GM12878 (cell line): Measurements from ENCODE around the gene FARS2. TPM values are rescaled to one million over a fixed set of nuclear protein-coding genes. Genes with fewer than 3 reads are reported as not detected.

ENCODE experiments used
- ATAC-seq: fragments of 200-7000 bp; cut with Tn5 transposase; 3 replicates; pipeline ENCODE4 v1.9.1; 2020; ENCODE audit warnings: mild to moderate bottlenecking, moderate library complexity
- BruUV-seq: library from RNA; stranded (reverse); fragments of 400-500 nt; replicated peaks from 2 replicates; lab custom pipeline; 2021; lab: Mats Ljungman, UMichigan
- CTCF ChIA-PET: fragments of 300-600 bp; sonication (Branson Sonifier 250); formaldehyde crosslinking; extraction: SDS; loops from one replicate; lab custom pipeline; 2021; ENCODE audit warnings: inconsistent platforms; lab: Yijun Ruan, JAX
- POLR2A ChIA-PET: fragments of 350-600 bp; formaldehyde crosslinking; extraction: SDS; loops from one replicate; lab custom pipeline; 2021; ENCODE audit warnings: inconsistent platforms; lab: Charles Lee
- RAD21 ChIA-PET: fragments of 300-600 bp; sonication (Branson Sonifier 250); formaldehyde crosslinking; loops from one replicate; lab custom pipeline; 2023; ENCODE audit warnings: antibody characterized with exemption; ENCODE audit not compliant: unreplicated experiment; lab: Charles Lee
- SMC1A ChIA-PET: fragments of 300-600 bp; sonication (Branson Sonifier 250); formaldehyde crosslinking; loops from one replicate; lab custom pipeline; 2023; ENCODE audit not compliant: unreplicated experiment, uncharacterized antibody; lab: Charles Lee
- DNase-seq: peaks from one replicate; pipeline ENCODE4 v3.0.0-alpha.2; 2011; ENCODE audit warnings: low read depth, low spot score
- FAIRE-seq: peaks from 3 replicates; lab custom pipeline; 2011; peaks lifted over from hg19 to GRCh38; lab: Jason Lieb, UNC
- H2AFZ ChIP-seq: 2 replicates; pipeline ENCODE4 v1.6.0; 2011; ENCODE audit warnings: low read depth, low read length, control low read depth; ENCODE audit not compliant: control insufficient read depth
- H3K27ac ChIP-seq: 2 replicates; pipeline ENCODE4 v1.5.1; 2011; ENCODE audit warnings: control low read depth; ENCODE audit not compliant: control insufficient read depth, insufficient read depth
- H3K27me3 ChIP-seq, 2 experiments: replicated peaks in 1 of 2; 2 replicates each; pipeline versions ENCODE4 v1.6.0 to v1.6.1; 2011; ENCODE audit warnings: low read length in 1 of 2; ENCODE audit not compliant: control insufficient read depth in 2 of 2, insufficient read depth in 2 of 2
- H3K36me3 ChIP-seq, 2 experiments: 2 replicates each; pipeline ENCODE4 v1.5.1; 2011; ENCODE audit warnings: low read length in 1 of 2; ENCODE audit not compliant: control insufficient read depth in 2 of 2, insufficient read depth in 2 of 2
- H3K4me1 ChIP-seq: 2 replicates; pipeline ENCODE4 v1.6.1; 2011; ENCODE audit warnings: mild to moderate bottlenecking, low read length, moderate library complexity, mixed read lengths; ENCODE audit not compliant: control insufficient read depth, insufficient read depth
- H3K4me2 ChIP-seq: 2 replicates; pipeline ENCODE4 v1.6.0; 2011; ENCODE audit warnings: control low read depth; ENCODE audit not compliant: control insufficient read depth, insufficient read depth
- H3K4me3 ChIP-seq: fragments of 200-600 bp; sonication (generic); 2 replicates; pipeline ENCODE4 v1.5.1; 2016
- H3K79me2 ChIP-seq: 2 replicates; pipeline ENCODE4 v1.6.0; 2011; ENCODE audit warnings: low read length; ENCODE audit not compliant: control insufficient read depth, insufficient read depth
- H3K9ac ChIP-seq: 2 replicates; pipeline ENCODE4 v1.8.0; 2011; ENCODE audit warnings: low read length, control low read depth, mixed read lengths; ENCODE audit not compliant: control insufficient read depth, insufficient read depth
- H3K9me3 ChIP-seq: replicated peaks from 3 replicates; pipeline ENCODE4 v1.5.1; 2011; ENCODE audit warnings: mild to moderate bottlenecking, low read length; ENCODE audit not compliant: control insufficient read depth, insufficient read depth
- H4K20me1 ChIP-seq: 2 replicates; pipeline ENCODE4 v1.6.0; 2011; ENCODE audit not compliant: control insufficient read depth, insufficient read depth
- BHLHE40 ChIP-seq, 2 experiments: fragments of 450-650 bp in 1 of 2; IDR thresholded peaks; 2 replicates each; pipeline ENCODE4 v1.6.1; 2011 to 2017; ENCODE audit warnings: low read depth in 2 of 2, borderline replicate concordance in 1 of 2, improper control_type of control experiment in 1 of 2, low read length in 1 of 2, mild to moderate bottlenecking in 1 of 2
- CBX5 ChIP-seq: sonication (generic); IDR thresholded peaks from 2 replicates; pipeline ENCODE4 v1.6.1; 2016; ENCODE audit warnings: low read depth, moderate library complexity, mild to moderate bottlenecking, inconsistent platforms
- CHD2 ChIP-seq: IDR thresholded peaks from 2 replicates; pipeline ENCODE4 v1.6.1; 2011; ENCODE audit warnings: low read depth, low read length, improper control_type of control experiment, borderline replicate concordance
- EED ChIP-seq: sonication (generic); IDR thresholded peaks from 2 replicates; pipeline ENCODE4 v1.6.1; 2016; ENCODE audit warnings: antibody characterized with exemption, low read depth
- ETV6 ChIP-seq, 2 experiments: fragments of 450-650 bp in 1 of 2; IDR thresholded peaks in 1 of 2; conservative IDR thresholded peaks in 1 of 2; 2 replicates each; pipeline ENCODE4 v1.6.1; 2014; ENCODE audit warnings: antibody characterized with exemption in 1 of 2, borderline replicate concordance in 1 of 2, low read depth in 1 of 2, mild to moderate bottlenecking in 1 of 2, moderate library complexity in 1 of 2
- POU2F2 ChIP-seq: IDR thresholded peaks from 3 replicates; pipeline ENCODE4 v1.6.1; 2011; ENCODE audit warnings: low read depth, mild to moderate bottlenecking, low read length, borderline replicate concordance
- RELA ChIP-seq: fragments of 450-650 bp; IDR thresholded peaks from 2 replicates; pipeline ENCODE4 v1.8.0; 2014; ENCODE audit warnings: borderline replicate concordance; ENCODE audit not compliant: partially characterized antibody
- SIX5 ChIP-seq: IDR thresholded peaks from 2 replicates; pipeline ENCODE4 v1.6.1; 2011; ENCODE audit warnings: mild to moderate bottlenecking, low read depth, low read length, moderate library complexity; ENCODE audit not compliant: severe bottlenecking
- SMARCA5 ChIP-seq: fragments of 450-650 bp; IDR thresholded peaks from 2 replicates; pipeline ENCODE4 v1.6.1; 2017; ENCODE audit warnings: mild to moderate bottlenecking
- WGBS: methylation state at CpG from one replicate; pipeline ENCODE4 v1.1.6; 2016; ENCODE audit warnings: low lambda C conversion rate; ENCODE audit not compliant: insufficient replicate concordance, insufficient coverage; ENCODE audit errors: missing lambda C conversion rate; 5-methylcytosine and 5-hydroxymethylcytosine counted together
- in situ Hi-C: fragments of 300-500 bp; cut with MboI; formaldehyde crosslinking; loops from 9 replicates; pipeline ENCODE4 v1.14.3; 2018; ENCODE audit warnings: mixed read lengths
- intact Hi-C: fragments of 100-400 bp; cut with micrococcal nuclease; formaldehyde crosslinking; loops from one replicate; pipeline ENCODE4 v1.14.2; 2022; ENCODE audit not compliant: unreplicated experiment
- polyA plus RNA-seq, 11 experiments: library from polyadenylated mRNA; depleted of rRNA in 4 of 11; unstranded in 6 of 11; stranded (reverse) in 5 of 11; fragments of >200 nt; fragmentation: Nextera tagmentation in 4 of 11; fragmentation: Illumina TruSeq in 1 of 11; extraction: Ambion mirVana in 4 of 11; extraction: Trizol in 1 of 11; gene quantifications; 1 replicate in 1 of 11; 2 replicates in 10 of 11; pipeline versions ENCODE4 v1.2.1 to v1.2.3, GENCODE V29; 2011 to 2016; ENCODE audit warnings: inconsistent platforms in 2 of 11, missing spikeins in 2 of 11, low read depth in 1 of 11
- total RNA-seq, 4 experiments: library from RNA; depleted of rRNA in 3 of 4; stranded (reverse); fragments of >200 nt in 3 of 4; fragmentation: Illumina TruSeq in 1 of 4; extraction: Trizol in 1 of 4; gene quantifications; 2 replicates each; pipeline versions ENCODE4 v1.2.1 to v1.2.3, GENCODE V29; 2013 to 2021
- TF ChIP-seq, protein P1 (sequence below): fragments of 450-650 bp; IDR thresholded peaks from 2 replicates; pipeline ENCODE4 v1.6.1; 2014; ENCODE audit warnings: mild to moderate bottlenecking
- TF ChIP-seq, protein P2 (sequence below): IDR thresholded peaks from 2 replicates; pipeline ENCODE4 v1.6.1; 2012; ENCODE audit warnings: low read length, inconsistent platforms
- TF ChIP-seq, protein P3 (sequence below): fragments of 450-650 bp; formaldehyde crosslinking; IDR thresholded peaks from 2 replicates; pipeline ENCODE4 v1.4.0; 2020; ENCODE audit warnings: mild to moderate bottlenecking, moderate library complexity
- TF ChIP-seq, protein P4 (sequence below): fragments of 150-350 bp; IDR thresholded peaks from 2 replicates; pipeline ENCODE4 v1.6.1; 2016; ENCODE audit warnings: low read depth, low read length

Gene FARS2
- total and polyA plus RNA-seq, 10 of the 15 experiments (the other 5 are each of a cell fraction or from before 2014, with no cell fraction given), result 16.8 to 46.7 (median 25.6) TPM

DNA sequence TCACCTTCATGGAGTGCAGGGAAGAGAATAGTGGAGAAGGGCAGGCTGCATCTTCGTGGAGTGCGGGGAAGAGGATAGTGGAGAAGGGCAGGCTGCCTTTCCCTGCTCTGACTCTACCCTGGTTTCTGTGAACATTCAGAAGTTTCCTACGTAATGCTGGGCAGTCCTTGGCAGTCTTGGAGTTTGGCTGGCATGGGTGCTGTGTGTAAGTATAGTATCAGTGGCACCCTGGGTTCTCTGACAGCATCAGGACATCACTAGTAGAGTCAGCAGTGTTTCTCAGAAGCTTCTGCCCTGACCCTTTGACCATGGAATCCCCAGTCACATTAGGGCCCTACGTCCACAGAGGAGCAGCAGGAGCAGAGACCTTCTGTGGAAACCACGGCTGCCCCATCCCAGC, 392.5 kb downstream of the FARS2 start (continued):
- TF ChIP-seq, protein P1, sequence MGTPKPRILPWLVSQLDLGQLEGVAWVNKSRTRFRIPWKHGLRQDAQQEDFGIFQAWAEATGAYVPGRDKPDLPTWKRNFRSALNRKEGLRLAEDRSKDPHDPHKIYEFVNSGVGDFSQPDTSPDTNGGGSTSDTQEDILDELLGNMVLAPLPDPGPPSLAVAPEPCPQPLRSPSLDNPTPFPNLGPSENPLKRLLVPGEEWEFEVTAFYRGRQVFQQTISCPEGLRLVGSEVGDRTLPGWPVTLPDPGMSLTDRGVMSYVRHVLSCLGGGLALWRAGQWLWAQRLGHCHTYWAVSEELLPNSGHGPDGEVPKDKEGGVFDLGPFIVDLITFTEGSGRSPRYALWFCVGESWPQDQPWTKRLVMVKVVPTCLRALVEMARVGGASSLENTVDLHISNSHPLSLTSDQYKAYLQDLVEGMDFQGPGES, result no peak
- TF ChIP-seq, protein P2, sequence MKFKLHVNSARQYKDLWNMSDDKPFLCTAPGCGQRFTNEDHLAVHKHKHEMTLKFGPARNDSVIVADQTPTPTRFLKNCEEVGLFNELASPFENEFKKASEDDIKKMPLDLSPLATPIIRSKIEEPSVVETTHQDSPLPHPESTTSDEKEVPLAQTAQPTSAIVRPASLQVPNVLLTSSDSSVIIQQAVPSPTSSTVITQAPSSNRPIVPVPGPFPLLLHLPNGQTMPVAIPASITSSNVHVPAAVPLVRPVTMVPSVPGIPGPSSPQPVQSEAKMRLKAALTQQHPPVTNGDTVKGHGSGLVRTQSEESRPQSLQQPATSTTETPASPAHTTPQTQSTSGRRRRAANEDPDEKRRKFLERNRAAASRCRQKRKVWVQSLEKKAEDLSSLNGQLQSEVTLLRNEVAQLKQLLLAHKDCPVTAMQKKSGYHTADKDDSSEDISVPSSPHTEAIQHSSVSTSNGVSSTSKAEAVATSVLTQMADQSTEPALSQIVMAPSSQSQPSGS, result no peak

DNA sequence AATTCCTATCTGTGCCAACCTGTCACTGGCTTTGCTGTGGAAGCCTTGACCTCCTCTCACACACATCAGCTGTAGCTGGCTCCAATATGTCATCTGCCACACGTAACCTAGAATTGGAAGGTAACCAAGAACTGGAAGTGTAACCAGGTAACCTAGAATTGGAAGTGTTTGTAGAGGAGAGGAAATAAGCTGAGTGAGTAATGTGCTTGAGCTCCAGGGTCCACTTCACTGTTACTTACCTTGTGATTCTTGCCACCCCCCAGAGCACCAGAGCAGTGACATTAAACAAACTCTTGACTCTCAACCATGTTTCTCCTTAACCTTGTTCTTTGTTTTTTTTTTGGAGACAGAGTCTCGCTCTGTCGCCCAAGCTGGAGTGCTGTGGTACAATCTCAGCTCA, 394.9 kb downstream of the FARS2 start:
- no peaks in the 10 kb centered on the region for H4K20me1 ChIP-seq
- in situ Hi-C loops, result no loop called here
- no peaks in the 10 kb centered on the region for H3K79me2 ChIP-seq
- POLR2A ChIA-PET, result no interaction called here
- H3K4me1 ChIP-seq, result no peaks in the 10 kb centered on the region
- H3K9me3 ChIP-seq, result no peaks in the 10 kb centered on the region
- H3K4me2 ChIP-seq, result no peak overlapping the region
- no TSS peak for BruUV-seq
- no peak overlapping the region for H3K4me3 ChIP-seq
- WGBS, result 93% methylated on average over 3 of the region's 3 CpGs
- RAD21 ChIA-PET, result no interaction called here
- no peak overlapping the region for H3K27ac ChIP-seq
- no peaks in the 10 kb centered on the region for H3K27me3 ChIP-seq
- H3K9ac ChIP-seq, result no peak overlapping the region
- SMC1A ChIA-PET, result no interaction called here
- no peaks in the 10 kb centered on the region for H3K36me3 ChIP-seq
- H2AFZ ChIP-seq, result no peak overlapping the region
- CTCF ChIA-PET, result interaction anchor here (2.0 kb wide), 1 partner anchor 185 kb away, joined by 5 read pairs; no protein-coding TSS in a partner anchor
- FAIRE-seq, result peak; percentile 31
- ATAC-seq, result no peak
- no peak for DNase-seq
- intact Hi-C loops, result no loop called here
- no peak for TF ChIP-seq SIX5
- no peak for TF ChIP-seq RELA
- TF ChIP-seq SMARCA5, result no peak
- TF ChIP-seq, protein P3, sequence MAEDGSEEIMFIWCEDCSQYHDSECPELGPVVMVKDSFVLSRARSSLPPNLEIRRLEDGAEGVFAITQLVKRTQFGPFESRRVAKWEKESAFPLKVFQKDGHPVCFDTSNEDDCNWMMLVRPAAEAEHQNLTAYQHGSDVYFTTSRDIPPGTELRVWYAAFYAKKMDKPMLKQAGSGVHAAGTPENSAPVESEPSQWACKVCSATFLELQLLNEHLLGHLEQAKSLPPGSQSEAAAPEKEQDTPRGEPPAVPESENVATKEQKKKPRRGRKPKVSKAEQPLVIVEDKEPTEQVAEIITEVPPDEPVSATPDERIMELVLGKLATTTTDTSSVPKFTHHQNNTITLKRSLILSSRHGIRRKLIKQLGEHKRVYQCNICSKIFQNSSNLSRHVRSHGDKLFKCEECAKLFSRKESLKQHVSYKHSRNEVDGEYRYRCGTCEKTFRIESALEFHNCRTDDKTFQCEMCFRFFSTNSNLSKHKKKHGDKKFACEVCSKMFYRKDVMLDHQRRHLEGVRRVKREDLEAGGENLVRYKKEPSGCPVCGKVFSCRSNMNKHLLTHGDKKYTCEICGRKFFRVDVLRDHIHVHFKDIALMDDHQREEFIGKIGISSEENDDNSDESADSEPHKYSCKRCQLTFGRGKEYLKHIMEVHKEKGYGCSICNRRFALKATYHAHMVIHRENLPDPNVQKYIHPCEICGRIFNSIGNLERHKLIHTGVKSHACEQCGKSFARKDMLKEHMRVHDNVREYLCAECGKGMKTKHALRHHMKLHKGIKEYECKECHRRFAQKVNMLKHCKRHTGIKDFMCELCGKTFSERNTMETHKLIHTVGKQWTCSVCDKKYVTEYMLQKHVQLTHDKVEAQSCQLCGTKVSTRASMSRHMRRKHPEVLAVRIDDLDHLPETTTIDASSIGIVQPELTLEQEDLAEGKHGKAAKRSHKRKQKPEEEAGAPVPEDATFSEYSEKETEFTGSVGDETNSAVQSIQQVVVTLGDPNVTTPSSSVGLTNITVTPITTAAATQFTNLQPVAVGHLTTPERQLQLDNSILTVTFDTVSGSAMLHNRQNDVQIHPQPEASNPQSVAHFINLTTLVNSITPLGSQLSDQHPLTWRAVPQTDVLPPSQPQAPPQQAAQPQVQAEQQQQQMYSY, result no peak
- no peak for TF ChIP-seq EED
- TF ChIP-seq BHLHE40 (IDR thresholded peaks at IDR 0.05; ENCODE audit: borderline replicate concordance in 1 of 2, low read depth in 2 of 2, low read length in 1 of 2), result no peak
- no peak for TF ChIP-seq ETV6 (conservative IDR thresholded peaks at IDR 0.05 in 1 of 2, IDR thresholded peaks at IDR 0.05 in 1 of 2; ENCODE audit: borderline replicate concordance in 1 of 2, low read depth in 1 of 2)
- TF ChIP-seq, protein P4, sequence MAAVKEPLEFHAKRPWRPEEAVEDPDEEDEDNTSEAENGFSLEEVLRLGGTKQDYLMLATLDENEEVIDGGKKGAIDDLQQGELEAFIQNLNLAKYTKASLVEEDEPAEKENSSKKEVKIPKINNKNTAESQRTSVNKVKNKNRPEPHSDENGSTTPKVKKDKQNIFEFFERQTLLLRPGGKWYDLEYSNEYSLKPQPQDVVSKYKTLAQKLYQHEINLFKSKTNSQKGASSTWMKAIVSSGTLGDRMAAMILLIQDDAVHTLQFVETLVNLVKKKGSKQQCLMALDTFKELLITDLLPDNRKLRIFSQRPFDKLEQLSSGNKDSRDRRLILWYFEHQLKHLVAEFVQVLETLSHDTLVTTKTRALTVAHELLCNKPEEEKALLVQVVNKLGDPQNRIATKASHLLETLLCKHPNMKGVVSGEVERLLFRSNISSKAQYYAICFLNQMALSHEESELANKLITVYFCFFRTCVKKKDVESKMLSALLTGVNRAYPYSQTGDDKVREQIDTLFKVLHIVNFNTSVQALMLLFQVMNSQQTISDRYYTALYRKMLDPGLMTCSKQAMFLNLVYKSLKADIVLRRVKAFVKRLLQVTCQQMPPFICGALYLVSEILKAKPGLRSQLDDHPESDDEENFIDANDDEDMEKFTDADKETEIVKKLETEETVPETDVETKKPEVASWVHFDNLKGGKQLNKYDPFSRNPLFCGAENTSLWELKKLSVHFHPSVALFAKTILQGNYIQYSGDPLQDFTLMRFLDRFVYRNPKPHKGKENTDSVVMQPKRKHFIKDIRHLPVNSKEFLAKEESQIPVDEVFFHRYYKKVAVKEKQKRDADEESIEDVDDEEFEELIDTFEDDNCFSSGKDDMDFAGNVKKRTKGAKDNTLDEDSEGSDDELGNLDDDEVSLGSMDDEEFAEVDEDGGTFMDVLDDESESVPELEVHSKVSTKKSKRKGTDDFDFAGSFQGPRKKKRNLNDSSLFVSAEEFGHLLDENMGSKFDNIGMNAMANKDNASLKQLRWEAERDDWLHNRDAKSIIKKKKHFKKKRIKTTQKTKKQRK, result no peak
- no peak for TF ChIP-seq CHD2
- TF ChIP-seq POU2F2, result no peak
- TF ChIP-seq CBX5, result no peak
